GM10248 (cell line): Measurements from ENCODE around the gene PRKAR1B.

ENCODE experiments used
- CTCF ChIA-PET: fragments of 300-600 bp; sonication (Branson Sonifier 250); formaldehyde crosslinking; extraction: SDS; loops from one replicate; lab custom pipeline; 2021; ENCODE audit warnings: antibody characterized with exemption; lab: Yijun Ruan, JAX
- POLR2A ChIA-PET: fragments of 350-650 bp; sonication (Branson Sonifier 250); formaldehyde crosslinking; extraction: SDS; loops from one replicate; lab custom pipeline; 2020; ENCODE audit warnings: antibody characterized with exemption; lab: Yijun Ruan, JAX
- DNase-seq: peaks from one replicate; pipeline ENCODE4 v3.0.0; 2012; ENCODE audit errors: extremely low spot score
- CTCF ChIP-seq: IDR thresholded peaks from 2 replicates; pipeline ENCODE4 v1.5.1; 2012; ENCODE audit warnings: mild to moderate bottlenecking, low read depth; ENCODE audit errors: extremely low read depth, missing control alignments, control extremely low read depth

Gene PRKAR1B

GRCh38 chr7:716222-716621 is 10.9 kb downstream of the PRKAR1B start:
- CTCF ChIA-PET = interaction anchor here (1.0 kb wide), 2 partner anchors 9 to 20 kb away, joined by 3 read pairs; no protein-coding TSS in a partner anchor
- no peak for TF ChIP-seq CTCF
- POLR2A ChIA-PET = interaction anchor here (0.7 kb wide), 1 partner anchor 255 kb away, joined by 3 read pairs; no protein-coding TSS in a partner anchor
- DNase-seq = no peak

- CTCF ChIA-PET = no interaction called here
- TF ChIP-seq CTCF = no peak
- POLR2A ChIA-PET = no interaction called here
- DNase-seq = no peak
These were observed 12.8 kb downstream of the PRKAR1B start for GRCh38 chr7:714251-714671.

- ChIA-PET POLR2A (no interaction called here), CTCF (no interaction called here)
- TF ChIP-seq CTCF = no peak
- no peak for DNase-seq
These were observed 13.4 kb downstream of the PRKAR1B start for GRCh38 chr7:713488-714230.

- CTCF ChIA-PET = no interaction called here
- no peak for TF ChIP-seq CTCF
- DNase-seq = no peak
- POLR2A ChIA-PET = no interaction called here
These were observed 14.0 kb downstream of the PRKAR1B start for GRCh38 chr7:713139-713457.

GRCh38 chr7:712381-713138 is 14.5 kb downstream of the PRKAR1B start:
- no peak for TF ChIP-seq CTCF
- no peak for DNase-seq
- CTCF ChIA-PET = no interaction called here
- POLR2A ChIA-PET = no interaction called here

GRCh38 chr7:711922-712380 is 15.1 kb downstream of the PRKAR1B start:
- no peak for DNase-seq
- ChIA-PET POLR2A (no interaction called here), CTCF (no interaction called here)
- no peak for TF ChIP-seq CTCF
